Small intestine (tissue), 7 donors: ENCODE results near the gene C12orf75. TPM values are rescaled to one million over a fixed set of nuclear protein-coding genes. Genes with fewer than 3 reads are reported as not detected.

Experiments used
- DNase-seq, 2 donors: peaks; one replicate each; pipeline versions ENCODE4 v3.0.0 to v3.0.0-alpha.2; 2013
- FAIRE-seq: peaks from 2 replicates; lab custom pipeline; 2012; peaks lifted over from hg19 to GRCh38; lab: Jason Lieb, UNC
- H3K27ac ChIP-seq, 3 donors: one replicate each; pipeline ENCODE4 v1.5.1; 2013; ENCODE audit warnings: low read length in 2 of 3, mild to moderate bottlenecking in 2 of 3, control low read depth in 1 of 3, inconsistent platforms in 1 of 3, low read depth in 1 of 3, moderate library complexity in 1 of 3
- H3K27me3 ChIP-seq, 3 donors: one replicate each; pipeline ENCODE4 v1.6.1; 2013; ENCODE audit warnings: low read length in 3 of 3, inconsistent platforms in 1 of 3; ENCODE audit not compliant: control insufficient read depth in 3 of 3, insufficient read depth in 3 of 3
- H3K36me3 ChIP-seq, 3 donors: one replicate each; pipeline ENCODE4 v1.6.1; 2013; ENCODE audit warnings: low read length in 3 of 3, inconsistent platforms in 1 of 3, low read depth in 1 of 3, mild to moderate bottlenecking in 1 of 3, moderate library complexity in 1 of 3; ENCODE audit not compliant: control insufficient read depth in 3 of 3, insufficient read depth in 2 of 3
- H3K4me1 ChIP-seq, 3 donors: one replicate each; pipeline ENCODE4 v1.6.1; 2013; ENCODE audit warnings: low read length in 2 of 3, inconsistent platforms in 1 of 3, low read depth in 1 of 3, mild to moderate bottlenecking in 1 of 3, moderate library complexity in 1 of 3; ENCODE audit not compliant: control insufficient read depth in 3 of 3, insufficient read depth in 2 of 3
- H3K4me3 ChIP-seq, 3 donors: one replicate each; pipeline ENCODE4 v1.5.1; 2013; ENCODE audit warnings: low read length in 3 of 3, control low read depth in 1 of 3, inconsistent platforms in 1 of 3, low read depth in 1 of 3, mild to moderate bottlenecking in 1 of 3, moderate library complexity in 1 of 3
- H3K9me3 ChIP-seq, 2 donors: one replicate each; pipeline ENCODE4 v1.6.1; 2013; ENCODE audit warnings: low read depth in 1 of 2, low read length in 1 of 2; ENCODE audit not compliant: control insufficient read depth in 2 of 2, insufficient read depth in 1 of 2
- WGBS, 3 donors: extraction: QIAGEN DNeasy Blood & Tissue Kit; methylation state at CpG; one replicate each; pipeline ENCODE4 v1.1.7; 2013; 5-methylcytosine and 5-hydroxymethylcytosine counted together
- polyA plus RNA-seq, 4 donors: library from polyadenylated mRNA; stranded (reverse) in 3 of 4; unstranded in 1 of 4; fragments of 200-250 nt in 3 of 4; fragments of 120-200 nt in 1 of 4; gene quantifications; one replicate each; pipeline versions ENCODE4 v1.2.1 to v1.2.3, GENCODE V29; 2013
- donor health status: healthy with polysubstance abuse.
- donor health status: control.
- donor health status: control.
- donor health status: Bipolar disorder and iron deficiency.
- donor health status: healthy.

The C12orf75 gene
- polyA plus RNA-seq, 4 donors, result 14.2 to 44.7 (median 36.0) TPM

DNA sequence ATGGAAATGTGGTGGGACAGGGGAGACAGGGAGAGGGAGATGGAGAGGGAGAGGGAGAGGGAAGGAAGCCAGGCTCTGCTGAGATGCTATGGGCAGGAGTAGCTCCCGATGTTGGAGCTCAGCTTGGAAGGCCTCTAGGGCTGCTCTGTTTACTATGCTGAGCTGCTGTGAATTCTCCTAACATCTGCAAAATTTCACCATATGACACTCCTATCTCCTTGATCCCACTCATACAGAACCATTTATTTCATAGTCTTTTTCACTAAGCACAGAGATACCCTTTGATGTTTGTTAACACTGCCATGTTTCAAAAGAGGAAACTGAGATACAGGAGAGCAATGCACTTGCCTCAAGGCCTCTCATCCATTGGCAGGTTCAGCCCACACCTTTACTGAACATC lies 60.7 kb downstream of the C12orf75 start:
- WGBS, 3 donors, result 73 to 88% (median 83%) methylated on average over 1 of the region's 1 CpG
- no peaks in the 10 kb centered on the region for H3K9me3 ChIP-seq
- DNase-seq (no peak), FAIRE-seq (no peak)
- H3K36me3 ChIP-seq, result no peaks in the 10 kb centered on the region
- H3K4me3 ChIP-seq, result no peak overlapping the region
- H3K4me1 ChIP-seq, result no peaks in the 10 kb centered on the region
- H3K27me3 ChIP-seq, result no peaks in the 10 kb centered on the region
- no peak overlapping the region for H3K27ac ChIP-seq

DNA sequence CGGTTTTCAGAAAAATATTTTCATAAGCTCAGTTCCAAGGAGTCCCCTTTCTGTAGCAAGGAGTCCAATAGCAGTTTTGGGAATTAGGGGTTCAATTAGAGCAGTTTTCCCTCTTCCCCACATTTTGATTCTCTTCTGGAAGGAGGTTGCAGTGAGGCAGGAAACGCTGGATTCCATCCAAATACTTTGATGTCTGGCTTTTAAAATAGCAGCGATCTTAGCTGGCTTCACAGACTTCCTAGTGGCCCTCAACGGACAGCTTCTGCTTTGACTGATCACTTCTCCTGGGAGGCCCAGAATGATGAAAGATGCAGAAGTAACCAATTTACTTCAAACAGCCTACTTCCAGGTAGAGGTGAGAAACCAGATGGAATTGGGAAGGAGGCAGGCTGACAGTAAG lies 63.1 kb downstream of the C12orf75 start:
- H3K9me3 ChIP-seq, result no peaks in the 10 kb centered on the region
- H3K27me3 ChIP-seq, result no peaks in the 10 kb centered on the region
- no peaks in the 10 kb centered on the region for H3K36me3 ChIP-seq
- no peak overlapping the region for H3K27ac ChIP-seq
- no peaks in the 10 kb centered on the region for H3K4me1 ChIP-seq
- no peak for FAIRE-seq
- WGBS, 3 donors, result 35 to 66% (median 60%) methylated on average over 4 of the region's 4 CpGs
- no peak for DNase-seq
- no peak overlapping the region for H3K4me3 ChIP-seq

DNA sequence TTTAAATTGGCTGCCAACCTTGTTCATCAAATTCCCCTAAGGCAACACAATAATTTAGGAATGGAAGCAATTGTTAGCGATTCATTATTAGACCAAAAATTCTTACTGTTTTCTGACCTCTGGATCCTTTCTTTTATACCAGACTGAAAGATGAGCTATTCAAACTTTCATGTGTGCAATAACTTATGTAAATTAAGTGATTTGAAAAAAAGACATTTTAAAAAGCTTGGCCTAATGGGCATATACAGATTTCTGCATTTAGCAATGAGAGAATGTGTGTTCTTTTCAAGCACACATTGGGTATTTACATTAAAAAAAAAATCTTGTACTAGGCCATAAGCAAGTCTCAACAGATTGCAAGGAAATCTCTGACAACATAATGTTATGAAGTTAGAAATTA lies 65.5 kb downstream of the C12orf75 start:
- no peaks in the 10 kb centered on the region for H3K36me3 ChIP-seq
- 94 to 97% (median 95%) methylated on average over 1 of the region's 1 CpG for WGBS, 3 donors
- DNase-seq (no peak), FAIRE-seq (no peak)
- H3K9me3 ChIP-seq, result no peaks in the 10 kb centered on the region
- no peaks in the 10 kb centered on the region for H3K27me3 ChIP-seq
- H3K4me3 ChIP-seq, result no peak overlapping the region
- no peaks in the 10 kb centered on the region for H3K4me1 ChIP-seq
- no peak overlapping the region for H3K27ac ChIP-seq

DNA sequence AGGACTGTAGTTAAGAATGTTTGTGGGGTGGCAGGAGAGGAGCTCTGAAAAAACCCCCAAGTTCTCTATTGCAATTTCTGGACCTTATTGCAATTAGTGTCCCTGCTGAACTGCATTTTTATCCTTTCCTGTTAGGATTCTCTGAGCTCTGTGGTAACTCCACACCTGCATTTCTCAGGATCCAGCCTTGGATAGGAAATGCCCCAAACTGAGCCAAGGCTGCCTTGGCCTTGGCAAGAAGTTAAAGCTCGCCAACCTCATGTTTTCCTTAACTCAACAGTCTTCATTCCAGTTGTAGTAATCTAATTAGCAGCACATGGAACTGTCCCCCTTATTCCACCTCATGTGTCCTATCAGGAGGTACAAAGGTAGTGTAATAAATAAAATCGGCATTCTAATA lies 66.5 kb downstream of the C12orf75 start:
- no peaks in the 10 kb centered on the region for H3K36me3 ChIP-seq
- no peaks in the 10 kb centered on the region for H3K27me3 ChIP-seq
- FAIRE-seq, result no peak
- DNase-seq, result no peak
- H3K9me3 ChIP-seq, result no peaks in the 10 kb centered on the region
- no peak overlapping the region for H3K4me3 ChIP-seq
- 37 to 85% (median 55%) methylated on average over 2 of the region's 2 CpGs for WGBS, 3 donors
- no peak overlapping the region for H3K27ac ChIP-seq
- no peaks in the 10 kb centered on the region for H3K4me1 ChIP-seq

DNA sequence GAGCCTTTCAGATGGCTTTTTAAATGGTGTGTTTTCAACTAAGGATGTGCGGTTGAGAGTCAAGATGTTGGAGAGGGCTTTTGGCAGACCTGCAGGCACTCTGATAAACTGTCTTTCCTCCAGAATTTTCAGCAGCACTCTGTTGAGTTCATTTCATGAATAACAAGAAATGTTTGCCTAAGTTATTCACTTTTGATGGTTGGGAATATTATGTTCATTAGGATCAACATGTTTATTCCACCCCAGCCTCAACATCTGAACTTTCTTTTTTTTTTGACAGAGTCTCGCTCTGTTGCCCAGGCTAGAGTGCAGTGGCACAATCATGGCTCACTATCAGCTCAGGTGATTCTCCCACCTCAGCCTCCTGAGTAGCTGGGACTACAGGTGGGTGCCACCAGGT lies 68.4 kb downstream of the C12orf75 start:
- no peaks in the 10 kb centered on the region for H3K27me3 ChIP-seq
- DNase-seq (no peak), FAIRE-seq (no peak)
- H3K4me3 ChIP-seq, result no peak overlapping the region
- 90 to 98% (median 95%) methylated on average over 2 of the region's 2 CpGs for WGBS, 3 donors
- no peaks in the 10 kb centered on the region for H3K4me1 ChIP-seq
- peaks cover 0 to 2% of the 10 kb centered on the region in 2 donors for H3K9me3 ChIP-seq
- H3K27ac ChIP-seq, result no peak overlapping the region
- no peaks in the 10 kb centered on the region for H3K36me3 ChIP-seq

DNA sequence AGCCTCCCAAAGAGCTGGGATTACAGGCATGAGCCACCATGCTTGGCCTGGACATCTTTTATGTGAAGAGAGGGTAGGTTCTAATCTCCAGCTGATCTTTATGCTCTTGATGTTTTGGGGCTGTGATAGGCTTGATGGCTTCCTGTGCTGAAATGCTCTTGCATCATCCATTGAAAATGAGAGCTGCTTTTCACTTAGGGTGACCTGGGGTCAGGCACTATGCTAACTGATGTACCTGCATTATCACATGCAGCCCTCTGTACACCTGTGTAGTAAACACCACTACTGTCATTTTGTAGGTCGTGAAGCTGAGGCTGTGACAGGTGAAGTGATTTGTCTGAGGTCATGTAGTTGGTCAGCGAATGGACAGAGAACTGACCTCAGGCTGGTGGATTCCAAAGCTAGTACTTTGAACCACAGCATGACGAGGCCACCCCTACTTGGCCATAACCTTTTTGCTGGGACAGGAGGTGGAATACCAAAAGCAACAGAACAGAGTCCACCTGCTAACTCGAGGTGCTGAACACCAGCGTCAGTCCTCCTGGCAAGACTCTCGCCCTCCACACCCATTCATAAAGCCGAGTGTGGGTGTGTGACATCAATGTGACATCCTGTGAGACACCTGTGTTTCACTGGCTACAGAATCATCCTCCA lies 69.1 kb downstream of the C12orf75 start:
- 35 to 76% (median 60%) methylated on average over 7 of the region's 7 CpGs for WGBS, 3 donors
- DNase-seq, result peak; percentile 16 to 17
- Histone ChIP-seq H3K27ac (no peak overlapping the region), H3K27me3 (no peaks in the 10 kb centered on the region), H3K4me1 (no peaks in the 10 kb centered on the region), H3K4me3 (no peak overlapping the region), H3K9me3 (peaks cover 0 to 5% of the 10 kb centered on the region in 2 donors), H3K36me3 (no peaks in the 10 kb centered on the region)
- FAIRE-seq, result no peak

DNA sequence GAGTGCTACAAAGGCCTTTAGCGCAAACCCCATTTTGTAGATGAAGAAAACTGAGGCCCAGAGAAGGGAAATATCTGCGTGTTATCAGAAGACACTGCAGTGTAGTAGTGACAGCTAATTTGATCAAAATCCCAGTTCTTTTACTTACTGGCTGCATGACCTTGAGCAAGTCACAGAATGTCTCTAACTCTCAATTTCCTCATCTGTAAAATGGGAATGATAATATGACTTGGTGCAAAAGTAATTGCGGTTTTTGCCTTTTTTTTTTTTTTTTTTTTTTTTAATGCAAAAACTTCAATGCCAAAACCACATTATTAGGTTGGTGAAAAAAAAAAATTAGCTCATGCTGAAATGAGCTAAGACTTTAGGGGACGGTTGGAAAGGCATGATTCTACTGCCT lies 69.7 kb downstream of the C12orf75 start:
- no peak overlapping the region for H3K4me3 ChIP-seq
- H3K9me3 ChIP-seq, result peaks cover 0 to 10% of the 10 kb centered on the region in 2 donors
- DNase-seq (no peak), FAIRE-seq (no peak)
- H3K27me3 ChIP-seq, result no peaks in the 10 kb centered on the region
- H3K4me1 ChIP-seq, result no peaks in the 10 kb centered on the region
- H3K36me3 ChIP-seq, result no peaks in the 10 kb centered on the region
- WGBS, 3 donors, result 92 to 96% (median 93%) methylated on average over 4 of the region's 4 CpGs
- no peak overlapping the region for H3K27ac ChIP-seq

DNA sequence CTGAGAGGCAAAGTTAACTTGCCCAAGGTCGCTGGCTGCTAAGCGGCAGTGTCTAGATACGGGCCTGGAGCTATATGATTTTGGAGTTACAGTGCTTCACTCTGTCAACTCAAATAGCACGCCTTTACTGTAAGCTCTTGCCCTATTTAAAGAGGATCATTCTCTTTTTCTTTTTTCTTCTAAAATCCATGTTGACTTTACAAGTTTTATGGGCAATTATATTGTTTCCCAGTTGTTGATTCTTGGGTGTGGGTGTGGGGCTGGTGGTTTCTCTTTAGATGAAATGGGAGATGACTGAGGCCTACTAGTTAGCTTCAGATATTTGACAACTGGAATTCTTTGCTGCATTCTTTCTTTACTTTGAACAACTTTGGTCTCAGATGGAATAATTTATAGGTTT lies 70.7 kb downstream of the C12orf75 start:
- Histone ChIP-seq H3K4me3 (no peak overlapping the region), H3K27ac (no peak overlapping the region), H3K36me3 (no peaks in the 10 kb centered on the region), H3K27me3 (no peaks in the 10 kb centered on the region), H3K4me1 (no peaks in the 10 kb centered on the region), H3K9me3 (peaks cover 0 to 10% of the 10 kb centered on the region in 2 donors)
- WGBS, 3 donors, result 93 to 98% (median 94%) methylated on average over 4 of the region's 4 CpGs
- DNase-seq, result no peak
- no peak for FAIRE-seq

DNA sequence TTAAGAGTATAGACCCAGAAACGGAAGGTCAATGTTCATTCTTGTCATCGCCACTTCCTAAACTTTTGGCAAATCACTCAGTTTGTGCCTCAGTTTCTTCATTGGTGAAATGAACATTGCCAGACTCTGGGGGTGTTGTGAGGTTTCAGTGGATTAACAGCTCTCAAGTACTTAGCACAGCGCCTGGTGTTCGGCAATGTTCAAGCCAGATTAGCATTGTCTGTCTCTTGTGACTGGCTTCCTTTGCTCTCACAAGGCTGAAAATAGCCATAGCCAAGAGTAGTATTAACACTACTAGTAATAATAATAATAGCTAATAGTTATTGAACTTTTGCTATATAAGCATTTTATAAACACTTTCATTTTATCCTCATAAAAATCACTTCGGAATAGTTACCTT lies 71.9 kb downstream of the C12orf75 start:
- Histone ChIP-seq H3K4me3 (no peak overlapping the region), H3K27ac (no peak overlapping the region), H3K4me1 (no peaks in the 10 kb centered on the region), H3K36me3 (no peaks in the 10 kb centered on the region), H3K27me3 (no peaks in the 10 kb centered on the region), H3K9me3 (peaks cover 0 to 10% of the 10 kb centered on the region in 2 donors)
- 84 to 92% (median 84%) methylated on average over 5 of the region's 5 CpGs for WGBS, 3 donors
- DNase-seq (no peak), FAIRE-seq (no peak)
